ENCODE data around the gene GOLGA1. TPM values are rescaled to one million over a fixed set of nuclear protein-coding genes. Genes with fewer than 3 reads are reported as not detected.

GOLGA1 gene
- total and polyA plus RNA-seq, 9 of the 15 experiments (the other 6 are each of a cell fraction or from before 2014, with no cell fraction given): 2.9 to 15.9 (median 8.5) TPM

DNA sequence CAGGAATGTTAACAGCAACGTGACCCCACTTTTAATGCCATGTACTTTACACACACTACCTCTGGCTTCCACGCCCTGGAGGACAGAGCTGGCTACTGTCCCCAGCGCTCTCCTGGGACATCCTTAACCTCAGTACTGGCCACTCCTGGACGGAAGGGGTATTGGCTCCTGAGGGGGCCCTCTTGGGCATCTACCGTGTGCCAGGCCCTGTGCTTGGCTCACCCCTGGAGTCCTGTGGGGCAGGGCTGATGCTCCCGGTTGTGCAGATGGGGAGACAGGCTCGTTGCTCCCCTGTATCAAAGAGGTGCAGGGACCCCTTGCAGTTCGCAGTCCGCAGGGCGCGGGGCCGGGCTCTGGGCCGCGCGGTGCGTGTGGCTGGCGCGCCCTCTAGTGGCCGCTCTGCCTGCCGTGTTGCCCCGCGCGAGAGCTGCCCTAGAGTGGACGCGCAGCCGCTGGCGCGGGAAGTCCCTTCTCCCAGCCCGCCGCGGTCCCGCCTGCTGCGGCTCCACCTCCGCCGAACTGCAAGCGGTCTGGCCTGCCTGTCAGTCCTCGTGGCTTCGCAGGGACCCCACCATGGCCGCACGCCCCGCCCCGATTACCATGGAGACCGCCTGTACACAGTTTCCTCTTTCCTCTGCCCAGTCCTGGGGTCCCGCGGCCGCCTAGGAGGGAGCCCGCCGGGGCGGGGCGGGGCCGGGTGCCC lies 87.9 kb downstream of the GOLGA1 start, which contains the start of gene WDR38 (continued):
- TF ChIP-seq, protein P1, sequence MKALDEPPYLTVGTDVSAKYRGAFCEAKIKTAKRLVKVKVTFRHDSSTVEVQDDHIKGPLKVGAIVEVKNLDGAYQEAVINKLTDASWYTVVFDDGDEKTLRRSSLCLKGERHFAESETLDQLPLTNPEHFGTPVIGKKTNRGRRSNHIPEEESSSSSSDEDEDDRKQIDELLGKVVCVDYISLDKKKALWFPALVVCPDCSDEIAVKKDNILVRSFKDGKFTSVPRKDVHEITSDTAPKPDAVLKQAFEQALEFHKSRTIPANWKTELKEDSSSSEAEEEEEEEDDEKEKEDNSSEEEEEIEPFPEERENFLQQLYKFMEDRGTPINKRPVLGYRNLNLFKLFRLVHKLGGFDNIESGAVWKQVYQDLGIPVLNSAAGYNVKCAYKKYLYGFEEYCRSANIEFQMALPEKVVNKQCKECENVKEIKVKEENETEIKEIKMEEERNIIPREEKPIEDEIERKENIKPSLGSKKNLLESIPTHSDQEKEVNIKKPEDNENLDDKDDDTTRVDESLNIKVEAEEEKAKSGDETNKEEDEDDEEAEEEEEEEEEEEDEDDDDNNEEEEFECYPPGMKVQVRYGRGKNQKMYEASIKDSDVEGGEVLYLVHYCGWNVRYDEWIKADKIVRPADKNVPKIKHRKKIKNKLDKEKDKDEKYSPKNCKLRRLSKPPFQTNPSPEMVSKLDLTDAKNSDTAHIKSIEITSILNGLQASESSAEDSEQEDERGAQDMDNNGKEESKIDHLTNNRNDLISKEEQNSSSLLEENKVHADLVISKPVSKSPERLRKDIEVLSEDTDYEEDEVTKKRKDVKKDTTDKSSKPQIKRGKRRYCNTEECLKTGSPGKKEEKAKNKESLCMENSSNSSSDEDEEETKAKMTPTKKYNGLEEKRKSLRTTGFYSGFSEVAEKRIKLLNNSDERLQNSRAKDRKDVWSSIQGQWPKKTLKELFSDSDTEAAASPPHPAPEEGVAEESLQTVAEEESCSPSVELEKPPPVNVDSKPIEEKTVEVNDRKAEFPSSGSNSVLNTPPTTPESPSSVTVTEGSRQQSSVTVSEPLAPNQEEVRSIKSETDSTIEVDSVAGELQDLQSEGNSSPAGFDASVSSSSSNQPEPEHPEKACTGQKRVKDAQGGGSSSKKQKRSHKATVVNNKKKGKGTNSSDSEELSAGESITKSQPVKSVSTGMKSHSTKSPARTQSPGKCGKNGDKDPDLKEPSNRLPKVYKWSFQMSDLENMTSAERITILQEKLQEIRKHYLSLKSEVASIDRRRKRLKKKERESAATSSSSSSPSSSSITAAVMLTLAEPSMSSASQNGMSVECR (CRISPR knock-in tag; IDR thresholded peaks at IDR 0.05): peak; percentile 88; the same call in 1 of the 2 replicates
- TF ChIP-seq, protein P2, sequence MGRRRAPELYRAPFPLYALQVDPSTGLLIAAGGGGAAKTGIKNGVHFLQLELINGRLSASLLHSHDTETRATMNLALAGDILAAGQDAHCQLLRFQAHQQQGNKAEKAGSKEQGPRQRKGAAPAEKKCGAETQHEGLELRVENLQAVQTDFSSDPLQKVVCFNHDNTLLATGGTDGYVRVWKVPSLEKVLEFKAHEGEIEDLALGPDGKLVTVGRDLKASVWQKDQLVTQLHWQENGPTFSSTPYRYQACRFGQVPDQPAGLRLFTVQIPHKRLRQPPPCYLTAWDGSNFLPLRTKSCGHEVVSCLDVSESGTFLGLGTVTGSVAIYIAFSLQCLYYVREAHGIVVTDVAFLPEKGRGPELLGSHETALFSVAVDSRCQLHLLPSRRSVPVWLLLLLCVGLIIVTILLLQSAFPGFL (CRISPR knock-in tag; IDR thresholded peaks at IDR 0.05): peak; percentile 3; the same call in 1 of the 2 replicates
- TF ChIP-seq SMAD4 (CRISPR knock-in tag; conservative IDR thresholded peaks at IDR 0.05): peak; percentile 47
- 0 out of 2 replicates have a peak, but pooled peaks have one; percentile 26 for TF ChIP-seq GATAD2A (IDR thresholded peaks at IDR 0.05)
- peak; percentile 50 for TF ChIP-seq SRSF7 (optimal IDR thresholded peaks at IDR 0.05; ENCODE audit: low read depth, low read length)
- no peak for TF ChIP-seq EHMT2 (IDR thresholded peaks at IDR 0.05)
- TF ChIP-seq, protein P3, sequence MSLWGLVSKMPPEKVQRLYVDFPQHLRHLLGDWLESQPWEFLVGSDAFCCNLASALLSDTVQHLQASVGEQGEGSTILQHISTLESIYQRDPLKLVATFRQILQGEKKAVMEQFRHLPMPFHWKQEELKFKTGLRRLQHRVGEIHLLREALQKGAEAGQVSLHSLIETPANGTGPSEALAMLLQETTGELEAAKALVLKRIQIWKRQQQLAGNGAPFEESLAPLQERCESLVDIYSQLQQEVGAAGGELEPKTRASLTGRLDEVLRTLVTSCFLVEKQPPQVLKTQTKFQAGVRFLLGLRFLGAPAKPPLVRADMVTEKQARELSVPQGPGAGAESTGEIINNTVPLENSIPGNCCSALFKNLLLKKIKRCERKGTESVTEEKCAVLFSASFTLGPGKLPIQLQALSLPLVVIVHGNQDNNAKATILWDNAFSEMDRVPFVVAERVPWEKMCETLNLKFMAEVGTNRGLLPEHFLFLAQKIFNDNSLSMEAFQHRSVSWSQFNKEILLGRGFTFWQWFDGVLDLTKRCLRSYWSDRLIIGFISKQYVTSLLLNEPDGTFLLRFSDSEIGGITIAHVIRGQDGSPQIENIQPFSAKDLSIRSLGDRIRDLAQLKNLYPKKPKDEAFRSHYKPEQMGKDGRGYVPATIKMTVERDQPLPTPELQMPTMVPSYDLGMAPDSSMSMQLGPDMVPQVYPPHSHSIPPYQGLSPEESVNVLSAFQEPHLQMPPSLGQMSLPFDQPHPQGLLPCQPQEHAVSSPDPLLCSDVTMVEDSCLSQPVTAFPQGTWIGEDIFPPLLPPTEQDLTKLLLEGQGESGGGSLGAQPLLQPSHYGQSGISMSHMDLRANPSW (CRISPR knock-in tag; IDR thresholded peaks at IDR 0.05): no peak
- TF ChIP-seq RFX1 (IDR thresholded peaks at IDR 0.05): peak; percentile 86
- peak; percentile 62 to 68 for TF ChIP-seq KDM1A (IDR thresholded peaks at IDR 0.05)
- no peak for TF ChIP-seq CREB1 (IDR thresholded peaks at IDR 0.05)
- TF ChIP-seq CREB1 (CRISPR knock-in tag; IDR thresholded peaks at IDR 0.05): peak; percentile 79
- TF ChIP-seq, protein P4, sequence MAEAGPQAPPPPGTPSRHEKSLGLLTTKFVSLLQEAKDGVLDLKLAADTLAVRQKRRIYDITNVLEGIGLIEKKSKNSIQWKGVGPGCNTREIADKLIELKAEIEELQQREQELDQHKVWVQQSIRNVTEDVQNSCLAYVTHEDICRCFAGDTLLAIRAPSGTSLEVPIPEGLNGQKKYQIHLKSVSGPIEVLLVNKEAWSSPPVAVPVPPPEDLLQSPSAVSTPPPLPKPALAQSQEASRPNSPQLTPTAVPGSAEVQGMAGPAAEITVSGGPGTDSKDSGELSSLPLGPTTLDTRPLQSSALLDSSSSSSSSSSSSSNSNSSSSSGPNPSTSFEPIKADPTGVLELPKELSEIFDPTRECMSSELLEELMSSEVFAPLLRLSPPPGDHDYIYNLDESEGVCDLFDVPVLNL (CRISPR knock-in tag; IDR thresholded peaks at IDR 0.05; ENCODE audit: low read depth): 0 out of 2 replicates have a peak, but pooled peaks have one; percentile 63
- no peak for TF ChIP-seq ZNF274 (IDR thresholded peaks at IDR 0.05; ENCODE audit: borderline replicate concordance, low read depth, low read length)
- 0 out of 2 replicates have a peak, but pooled peaks have one; percentile 2 for TF ChIP-seq SMAD3 (CRISPR knock-in tag; conservative IDR thresholded peaks at IDR 0.05)
- peak; percentile 59 for TF ChIP-seq FIP1L1 (IDR thresholded peaks at IDR 0.05; ENCODE audit: low read depth, low read length, poor library complexity, severe bottlenecking)
- TF ChIP-seq, protein P5, sequence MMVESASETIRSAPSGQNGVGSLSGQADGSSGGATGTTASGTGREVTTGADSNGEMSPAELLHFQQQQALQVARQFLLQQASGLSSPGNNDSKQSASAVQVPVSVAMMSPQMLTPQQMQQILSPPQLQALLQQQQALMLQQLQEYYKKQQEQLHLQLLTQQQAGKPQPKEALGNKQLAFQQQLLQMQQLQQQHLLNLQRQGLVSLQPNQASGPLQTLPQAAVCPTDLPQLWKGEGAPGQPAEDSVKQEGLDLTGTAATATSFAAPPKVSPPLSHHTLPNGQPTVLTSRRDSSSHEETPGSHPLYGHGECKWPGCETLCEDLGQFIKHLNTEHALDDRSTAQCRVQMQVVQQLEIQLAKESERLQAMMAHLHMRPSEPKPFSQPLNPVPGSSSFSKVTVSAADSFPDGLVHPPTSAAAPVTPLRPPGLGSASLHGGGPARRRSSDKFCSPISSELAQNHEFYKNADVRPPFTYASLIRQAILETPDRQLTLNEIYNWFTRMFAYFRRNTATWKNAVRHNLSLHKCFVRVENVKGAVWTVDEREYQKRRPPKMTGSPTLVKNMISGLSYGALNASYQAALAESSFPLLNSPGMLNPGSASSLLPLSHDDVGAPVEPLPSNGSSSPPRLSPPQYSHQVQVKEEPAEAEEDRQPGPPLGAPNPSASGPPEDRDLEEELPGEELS (CRISPR knock-in tag; IDR thresholded peaks at IDR 0.05; ENCODE audit: borderline replicate concordance): 0 out of 2 replicates have a peak, but pooled peaks have one; percentile 28
